Smooth muscle cell (in vitro differentiated cells): ENCODE data around the gene PRKCD. TPM values are rescaled to one million over a fixed set of nuclear protein-coding genes. Genes with fewer than 3 reads are reported as not detected.
A peak's percentile ranks its signal among the peaks of the same experiment; 100 is the strongest.

Source experiments
- DNase-seq: peaks from one replicate; lab custom pipeline; 2025; ENCODE audit not compliant: unreplicated experiment; lab: John Stamatoyannopoulos, UW
- H2AFZ ChIP-seq: fragments of 200-600 bp; sonication (generic); 2 replicates; pipeline ENCODE4 v1.6.0; 2016; ENCODE audit warnings: antibody characterized with exemption, low read depth, mild to moderate bottlenecking
- H3F3A ChIP-seq: fragments of 200-600 bp; sonication (generic); 2 replicates; pipeline ENCODE4 v1.6.0; 2017; ENCODE audit warnings: antibody characterized with exemption, low read depth
- H3K27ac ChIP-seq: fragments of 200-600 bp; sonication (generic); 2 replicates; pipeline ENCODE4 v1.5.1; 2016; ENCODE audit warnings: low read depth, mild to moderate bottlenecking
- H3K27me3 ChIP-seq: fragments of 200-600 bp; sonication (generic); 2 replicates; pipeline ENCODE4 v1.6.1; 2016; ENCODE audit warnings: low read depth, mild to moderate bottlenecking
- H3K36me3 ChIP-seq: fragments of 200-600 bp; sonication (generic); 2 replicates; pipeline ENCODE4 v1.5.1; 2016; ENCODE audit warnings: low read depth
- H3K4me1 ChIP-seq: fragments of 200-600 bp; sonication (generic); 2 replicates; pipeline ENCODE4 v1.5.1; 2016; ENCODE audit warnings: low read depth
- H3K4me2 ChIP-seq: fragments of 200-600 bp; sonication (generic); 2 replicates; pipeline ENCODE4 v1.6.0; 2016; ENCODE audit warnings: mild to moderate bottlenecking
- H3K4me3 ChIP-seq: fragments of 200-600 bp; sonication (generic); 2 replicates; pipeline ENCODE4 v1.5.1; 2016; ENCODE audit warnings: mild to moderate bottlenecking
- H3K79me2 ChIP-seq: fragments of 200-600 bp; sonication (generic); 2 replicates; pipeline ENCODE4 v1.6.0; 2016; ENCODE audit warnings: low read depth, mild to moderate bottlenecking
- H3K9ac ChIP-seq: fragments of 200-600 bp; sonication (generic); 2 replicates; pipeline ENCODE4 v1.6.0; 2016; ENCODE audit warnings: low read depth
- H3K9me3 ChIP-seq: fragments of 200-600 bp; sonication (generic); replicated peaks from 2 replicates; pipeline ENCODE4 v1.5.1; 2016; ENCODE audit warnings: low read depth
- H4K20me1 ChIP-seq: fragments of 200-600 bp; sonication (generic); 2 replicates; pipeline ENCODE4 v1.6.0; 2016; ENCODE audit warnings: low read depth
- WGBS: methylation state at CpG from one replicate; pipeline ENCODE4 v1.1.7; 2016; ENCODE audit warnings: low lambda C conversion rate; 5-methylcytosine and 5-hydroxymethylcytosine counted together
- polyA plus RNA-seq: library from polyadenylated mRNA; unstranded; fragments of >200 nt; fragmentation: Nextera tagmentation; extraction: Ambion mirVana; gene quantifications from 2 replicates; pipeline ENCODE4 v1.2.1, GENCODE V29; 2016
- total RNA-seq: library from RNA; depleted of rRNA; stranded (reverse); fragments of >200 nt; gene quantifications from 2 replicates; pipeline ENCODE4 v1.2.3, GENCODE V29; 2014
- TF ChIP-seq, protein P1 (sequence below): fragments of 200-600 bp; sonication (generic); IDR thresholded peaks from 2 replicates; pipeline ENCODE4 v1.5.1; 2017; ENCODE audit warnings: borderline replicate concordance, mild to moderate bottlenecking, antibody characterized with exemption; ENCODE audit not compliant: insufficient read depth, poor library complexity, severe bottlenecking

PRKCD gene
- total and polyA plus RNA-seq, 2 experiments from 2014 or later, result 6.1 to 22.5 TPM

GRCh38 chr3:53131096-53131495 lies 29.9 kb upstream of the PRKCD start:
- H2AFZ ChIP-seq, result peak overlapping the region; percentile 99
- H3K27me3 ChIP-seq, result no peaks in the 10 kb centered on the region
- H3K4me3 ChIP-seq, result peak overlapping the region; percentile 98
- peak overlapping the region; percentile 95 for H3K9ac ChIP-seq
- no peaks in the 10 kb centered on the region for H4K20me1 ChIP-seq
- TF ChIP-seq, protein P1, sequence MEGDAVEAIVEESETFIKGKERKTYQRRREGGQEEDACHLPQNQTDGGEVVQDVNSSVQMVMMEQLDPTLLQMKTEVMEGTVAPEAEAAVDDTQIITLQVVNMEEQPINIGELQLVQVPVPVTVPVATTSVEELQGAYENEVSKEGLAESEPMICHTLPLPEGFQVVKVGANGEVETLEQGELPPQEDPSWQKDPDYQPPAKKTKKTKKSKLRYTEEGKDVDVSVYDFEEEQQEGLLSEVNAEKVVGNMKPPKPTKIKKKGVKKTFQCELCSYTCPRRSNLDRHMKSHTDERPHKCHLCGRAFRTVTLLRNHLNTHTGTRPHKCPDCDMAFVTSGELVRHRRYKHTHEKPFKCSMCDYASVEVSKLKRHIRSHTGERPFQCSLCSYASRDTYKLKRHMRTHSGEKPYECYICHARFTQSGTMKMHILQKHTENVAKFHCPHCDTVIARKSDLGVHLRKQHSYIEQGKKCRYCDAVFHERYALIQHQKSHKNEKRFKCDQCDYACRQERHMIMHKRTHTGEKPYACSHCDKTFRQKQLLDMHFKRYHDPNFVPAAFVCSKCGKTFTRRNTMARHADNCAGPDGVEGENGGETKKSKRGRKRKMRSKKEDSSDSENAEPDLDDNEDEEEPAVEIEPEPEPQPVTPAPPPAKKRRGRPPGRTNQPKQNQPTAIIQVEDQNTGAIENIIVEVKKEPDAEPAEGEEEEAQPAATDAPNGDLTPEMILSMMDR, result no peak
- H3K9me3 ChIP-seq, result no peaks in the 10 kb centered on the region
- H3K36me3 ChIP-seq, result no peaks in the 10 kb centered on the region
- peaks cover 16% of the 10 kb centered on the region for H3K79me2 ChIP-seq
- DNase-seq, result no peak
- WGBS, result 97% methylated on average over 4 of the region's 4 CpGs
- H3K27ac ChIP-seq, result peak overlapping the region; percentile 96
- H3F3A ChIP-seq, result peaks cover 10% of the 10 kb centered on the region
- H3K4me2 ChIP-seq, result peak overlapping the region; percentile 98
- H3K4me1 ChIP-seq, result peaks cover 16% of the 10 kb centered on the region

DNA sequence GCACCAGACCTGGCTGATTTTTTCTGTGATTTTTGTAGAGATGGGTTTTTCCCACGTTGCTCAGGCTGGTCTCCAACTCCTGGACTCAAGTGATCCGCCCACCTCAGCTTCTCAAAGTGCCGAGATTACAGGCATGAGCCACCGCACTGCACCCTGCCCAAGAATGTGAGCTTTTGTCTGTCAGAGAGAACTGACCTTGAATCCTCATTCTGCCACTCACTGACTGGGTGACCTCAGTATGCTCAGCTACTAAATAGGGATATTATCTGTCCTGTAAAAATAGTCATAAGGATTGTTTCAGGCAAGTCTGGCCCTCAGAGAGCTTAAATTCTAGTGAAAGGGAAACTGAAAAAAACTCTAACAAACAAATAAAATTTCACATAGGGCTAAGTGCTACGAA lies 28.7 kb upstream of the PRKCD start:
- no peak overlapping the region for H3K9ac ChIP-seq
- 70% methylated on average over 5 of the region's 5 CpGs for WGBS
- H4K20me1 ChIP-seq, result no peaks in the 10 kb centered on the region
- H2AFZ ChIP-seq, result no peak overlapping the region
- no peak for DNase-seq
- H3K9me3 ChIP-seq, result no peaks in the 10 kb centered on the region
- no peaks in the 10 kb centered on the region for H3K36me3 ChIP-seq
- peaks cover 16% of the 10 kb centered on the region for H3K4me1 ChIP-seq
- H3K79me2 ChIP-seq, result peaks cover 16% of the 10 kb centered on the region
- peaks cover 10% of the 10 kb centered on the region for H3F3A ChIP-seq
- H3K27ac ChIP-seq, result no peak overlapping the region
- H3K27me3 ChIP-seq, result no peaks in the 10 kb centered on the region
- H3K4me2 ChIP-seq, result no peak overlapping the region
- H3K4me3 ChIP-seq, result no peak overlapping the region
- TF ChIP-seq, protein P1, result no peak

DNA sequence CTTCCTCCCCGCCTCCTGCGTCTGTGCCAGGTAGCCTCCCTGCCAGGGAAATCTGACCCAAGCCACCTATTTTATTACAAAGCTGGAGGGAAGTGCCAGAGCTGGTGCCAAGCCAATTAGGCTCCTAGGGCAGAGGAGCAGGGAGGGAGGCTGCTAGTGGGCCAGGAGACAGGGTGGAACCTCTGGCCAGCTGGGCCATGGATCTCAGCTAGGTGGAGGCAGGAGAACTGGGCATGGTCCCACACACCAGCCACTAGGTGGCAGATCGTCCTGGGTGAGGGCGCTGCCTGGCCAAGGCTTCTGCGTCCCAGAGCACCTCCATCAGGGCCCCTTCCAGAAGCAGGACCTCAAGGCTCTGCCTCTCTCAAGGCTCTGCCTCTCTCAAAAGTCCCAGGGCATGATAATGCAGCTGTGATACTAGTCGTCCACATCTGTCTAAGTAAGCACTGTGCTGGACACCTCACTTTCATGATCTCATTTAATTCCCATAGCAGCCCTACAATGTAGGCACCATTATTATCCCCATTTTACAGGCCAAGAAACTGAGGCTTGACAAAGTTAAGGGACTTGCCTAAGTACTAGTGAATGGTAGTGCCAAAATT lies 26.3 kb upstream of the PRKCD start:
- Histone ChIP-seq H3K9ac (no peak overlapping the region), H3K4me2 (no peak overlapping the region), H3K4me3 (no peak overlapping the region), H3K79me2 (peaks cover 4% of the 10 kb centered on the region), H3K27ac (no peak overlapping the region), H4K20me1 (no peaks in the 10 kb centered on the region), H3K27me3 (no peaks in the 10 kb centered on the region), H3K36me3 (no peaks in the 10 kb centered on the region), H3F3A (peaks cover 10% of the 10 kb centered on the region), H3K4me1 (peaks cover 8% of the 10 kb centered on the region), H2AFZ (no peak overlapping the region), H3K9me3 (no peaks in the 10 kb centered on the region)
- DNase-seq, result no peak
- TF ChIP-seq, protein P1, result peak; percentile 58
- WGBS, result 39% methylated on average over 6 of the region's 6 CpGs

GRCh38 chr3:53137221-53137620 lies 23.8 kb upstream of the PRKCD start:
- DNase-seq, result no peak
- TF ChIP-seq, protein P1, result no peak
- Histone ChIP-seq H3K4me3 (no peak overlapping the region), H3K4me1 (no peaks in the 10 kb centered on the region), H3K27ac (no peak overlapping the region), H3K9ac (no peak overlapping the region), H3K36me3 (no peaks in the 10 kb centered on the region), H3K79me2 (no peaks in the 10 kb centered on the region), H4K20me1 (no peaks in the 10 kb centered on the region), H3K9me3 (no peaks in the 10 kb centered on the region), H3F3A (no peaks in the 10 kb centered on the region), H3K27me3 (no peaks in the 10 kb centered on the region), H2AFZ (no peak overlapping the region), H3K4me2 (no peak overlapping the region)
- 94% methylated on average over 2 of the region's 2 CpGs for WGBS
